GM18519 (cell line): ENCODE measurements around the gene CHI3L2.

Source experiments
- ATAC-seq: cut with Tn5 transposase; IDR thresholded peaks from one replicate; pipeline ENCODE4 v1.9.1; 2021; ENCODE audit warnings: mild to moderate bottlenecking, moderate library complexity; ENCODE audit not compliant: unreplicated experiment, low FRiP score

The CHI3L2 gene

DNA sequence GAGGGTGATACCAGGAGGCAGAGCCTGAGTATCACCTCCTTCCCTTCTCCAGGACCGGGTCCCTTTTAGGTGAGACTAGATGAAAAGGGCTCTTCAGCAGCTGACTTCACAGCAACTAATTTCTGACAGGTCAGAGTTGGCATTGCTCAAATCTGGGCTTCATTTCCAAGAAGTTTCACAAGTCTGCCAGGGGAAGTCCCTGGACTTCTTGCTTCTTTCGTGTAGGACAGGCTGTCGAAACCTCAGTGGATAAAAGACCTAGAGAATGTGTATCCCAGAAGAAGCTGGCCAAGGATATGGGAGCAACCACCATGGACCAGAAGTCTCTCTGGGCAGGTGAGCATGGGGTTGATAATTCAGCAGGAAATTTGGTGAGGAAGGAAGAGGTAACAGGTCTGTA, at the start of gene CHI3L2:
Gene CHI3L2, plus strand, starts transcription at position 280 of the 400 bp plus-strand sequence. Its CDS starts 17 bp downstream, at position 297.
- no peak for ATAC-seq

DNA sequence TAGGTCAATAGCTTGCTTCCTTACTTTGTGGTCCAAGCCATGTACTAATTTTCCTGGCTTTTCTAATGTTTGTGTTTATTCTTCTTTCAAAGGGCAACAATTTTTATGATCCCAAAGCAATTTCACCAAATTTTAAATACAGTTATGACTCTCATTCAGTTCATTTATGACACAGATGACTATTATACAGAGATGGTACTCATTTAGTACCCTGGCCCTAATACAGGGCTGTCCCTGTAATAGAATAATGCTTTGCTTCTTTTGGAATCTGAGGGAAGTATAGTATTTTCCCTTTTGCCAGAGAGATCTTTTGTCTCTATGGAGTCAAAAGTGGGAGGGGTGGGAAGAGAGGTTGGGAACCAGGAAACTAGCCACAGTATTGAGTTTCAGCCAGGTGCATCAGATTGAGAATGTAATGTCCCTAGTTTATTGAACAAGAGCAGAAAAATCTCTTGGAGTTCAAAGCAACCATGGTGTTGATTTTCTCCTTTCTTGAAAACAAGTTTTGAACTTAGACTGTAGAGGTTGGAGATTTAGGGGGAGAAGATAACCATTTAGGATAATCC, 47.5 kb upstream of the CHI3L2 start:
- ATAC-seq, result no peak

DNA sequence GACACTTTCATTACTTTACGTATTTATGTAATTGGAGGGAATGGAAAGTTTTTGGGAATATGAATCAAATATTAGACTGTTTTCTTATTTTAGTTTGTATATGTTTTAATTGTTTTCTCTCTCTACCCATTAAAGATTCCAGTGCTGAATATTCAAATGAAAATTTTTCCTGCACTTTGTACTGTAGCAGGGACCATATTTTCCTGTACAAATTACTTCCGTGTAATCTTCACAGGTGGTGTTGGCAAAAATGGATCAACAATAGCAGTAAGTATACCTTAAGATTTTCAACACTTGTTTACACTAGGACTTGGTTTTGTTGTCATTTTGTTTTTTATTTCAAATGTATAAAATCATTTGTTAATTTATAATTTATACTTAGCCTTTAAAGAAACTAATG, 45.5 kb upstream of the CHI3L2 start:
- no peak for ATAC-seq

GRCh38 chr1:111183308-111184069, 44.0 kb upstream of the CHI3L2 start:
- no peak for ATAC-seq

GRCh38 chr1:111184663-111185062, 42.9 kb upstream of the CHI3L2 start:
- ATAC-seq, result no peak

- ATAC-seq, result no peak
Measured at GRCh38 chr1:111190931-111191451, 36.5 kb upstream of the CHI3L2 start.

- ATAC-seq, result no peak
Measured at GRCh38 chr1:111191496-111191895, 36.0 kb upstream of the CHI3L2 start.

DNA sequence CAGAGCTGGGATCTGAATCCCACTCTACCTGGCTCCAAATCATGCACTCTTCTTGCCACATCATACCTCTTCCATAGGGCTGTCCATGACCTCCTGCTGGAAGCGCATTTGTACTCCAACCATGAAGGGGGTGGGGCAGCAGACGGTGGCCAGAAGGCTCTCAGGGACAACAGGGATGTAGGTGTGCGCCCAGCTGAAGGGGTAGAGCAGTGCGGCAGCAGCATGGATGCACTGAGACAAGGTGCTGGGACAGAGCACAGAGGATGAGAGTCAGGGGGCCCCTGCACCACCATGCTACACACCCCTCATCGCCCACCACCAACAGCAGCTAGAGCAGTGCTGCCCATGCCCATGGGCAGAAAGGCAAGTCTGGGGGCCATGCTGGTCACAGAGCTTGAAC, 35.4 kb upstream of the CHI3L2 start:
- no peak for ATAC-seq

- no peak for ATAC-seq
Measured at GRCh38 chr1:111192658-111193519, 34.6 kb upstream of the CHI3L2 start.

DNA sequence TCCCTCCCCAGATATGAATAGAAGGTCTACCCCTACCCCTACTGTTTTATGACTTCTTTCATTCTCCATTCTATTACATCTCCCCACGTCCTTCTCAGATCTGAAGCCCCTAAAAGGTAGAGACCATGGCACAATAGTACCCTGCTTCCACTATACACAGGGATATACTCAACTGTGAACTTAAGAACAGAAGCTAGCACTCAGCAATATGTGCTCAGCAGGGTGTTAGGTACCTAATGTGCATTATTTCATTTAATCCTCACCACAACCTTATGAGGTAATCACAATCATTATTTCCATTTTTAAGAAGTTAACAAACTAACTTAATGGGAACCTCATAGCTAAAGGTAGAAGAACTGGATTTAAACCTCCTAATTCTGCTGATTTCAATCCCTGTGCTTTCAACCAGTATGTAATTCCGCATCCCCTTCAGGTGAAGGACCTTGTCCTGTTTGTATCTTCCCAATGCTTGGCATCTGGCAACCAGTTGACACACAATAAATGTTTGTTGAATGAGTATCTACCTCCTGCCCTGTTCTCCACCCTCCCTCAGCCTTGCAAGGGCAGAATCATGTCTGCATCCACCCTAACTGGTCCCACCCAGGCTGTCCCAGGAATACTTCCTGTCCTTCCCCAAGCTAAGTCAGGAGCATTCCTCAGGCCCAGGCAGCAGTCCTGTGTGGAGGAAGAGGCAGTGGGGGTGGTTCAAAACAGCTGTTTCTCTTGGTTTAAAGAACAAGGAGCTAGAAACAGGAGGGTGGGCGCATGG, 33.6 kb upstream of the CHI3L2 start:
- ATAC-seq, result no peak

- ATAC-seq, result no peak
Measured at GRCh38 chr1:111195002-111195684, 32.4 kb upstream of the CHI3L2 start.

DNA sequence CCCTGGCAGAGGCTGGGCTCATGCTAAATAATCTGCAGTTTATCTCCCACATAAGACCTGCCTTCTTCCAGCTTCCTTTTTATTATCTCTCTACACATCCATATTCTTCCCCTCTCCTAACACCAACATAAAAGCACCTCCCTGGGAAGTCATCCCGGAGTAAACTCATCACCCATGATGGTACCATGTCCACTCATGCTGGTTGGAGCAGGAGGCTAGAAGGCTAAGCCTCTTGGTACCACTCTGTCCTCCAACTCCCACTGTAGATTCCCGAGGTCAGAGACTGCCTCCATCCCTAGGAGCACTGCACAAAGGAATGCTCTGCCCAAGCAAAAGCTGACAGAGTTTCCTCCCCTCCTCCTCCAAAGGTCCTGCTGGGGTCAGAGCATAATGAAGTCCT, 31.3 kb upstream of the CHI3L2 start:
- ATAC-seq, result no peak

DNA sequence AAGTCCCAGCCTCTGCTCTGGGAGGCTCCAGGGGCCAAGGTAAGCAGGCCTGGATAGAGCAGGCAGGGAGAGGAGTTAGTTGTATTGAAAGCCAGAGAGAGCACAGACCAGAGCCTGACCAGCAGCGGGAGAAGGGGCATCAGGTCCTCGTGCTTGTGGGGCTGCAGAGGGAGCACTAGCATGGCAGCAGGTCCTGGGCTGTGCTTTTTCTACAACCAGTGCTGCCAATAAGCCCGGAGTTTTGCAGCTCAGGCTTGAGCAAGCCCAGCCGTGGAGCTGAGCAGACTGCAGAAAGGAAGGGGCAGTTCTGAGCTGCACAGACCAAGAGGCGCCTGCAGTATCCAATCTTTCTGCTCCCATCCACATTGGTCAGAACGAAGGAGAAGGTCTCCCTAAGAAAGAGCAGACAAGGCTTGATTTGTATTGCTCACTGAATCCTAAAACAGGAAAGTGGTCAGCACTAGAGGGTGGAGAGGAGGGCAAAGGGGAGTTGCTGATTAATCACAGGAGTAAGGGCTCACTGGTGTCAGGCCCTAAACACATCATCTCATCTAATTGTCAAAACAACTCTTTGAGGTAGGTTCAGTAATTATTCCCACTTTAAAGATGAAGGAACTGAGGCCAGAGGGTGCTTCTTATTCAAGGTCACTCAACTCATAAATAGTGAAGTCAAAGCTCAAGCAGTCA, 29.8 kb upstream of the CHI3L2 start:
- ATAC-seq, result no peak

DNA sequence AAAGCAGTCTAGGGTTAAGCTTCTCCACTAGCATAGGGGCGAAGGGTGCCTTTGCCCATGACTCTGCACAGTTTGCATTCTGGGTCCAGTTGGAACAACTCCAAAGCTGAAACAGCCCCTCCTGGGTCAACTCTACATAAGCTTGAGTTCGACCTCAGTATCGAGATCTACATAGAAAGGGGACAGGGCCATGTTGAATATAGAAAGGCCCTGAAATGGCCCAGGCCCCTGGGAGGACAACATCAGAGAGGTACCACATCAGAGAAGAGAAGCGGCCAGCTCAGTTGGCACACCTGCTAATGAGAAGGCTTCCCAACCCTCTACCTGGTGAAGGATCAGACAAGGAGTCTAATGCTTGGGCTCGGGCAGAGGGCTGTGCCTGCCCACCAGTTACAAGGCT, 28.7 kb upstream of the CHI3L2 start:
- ATAC-seq, result no peak

DNA sequence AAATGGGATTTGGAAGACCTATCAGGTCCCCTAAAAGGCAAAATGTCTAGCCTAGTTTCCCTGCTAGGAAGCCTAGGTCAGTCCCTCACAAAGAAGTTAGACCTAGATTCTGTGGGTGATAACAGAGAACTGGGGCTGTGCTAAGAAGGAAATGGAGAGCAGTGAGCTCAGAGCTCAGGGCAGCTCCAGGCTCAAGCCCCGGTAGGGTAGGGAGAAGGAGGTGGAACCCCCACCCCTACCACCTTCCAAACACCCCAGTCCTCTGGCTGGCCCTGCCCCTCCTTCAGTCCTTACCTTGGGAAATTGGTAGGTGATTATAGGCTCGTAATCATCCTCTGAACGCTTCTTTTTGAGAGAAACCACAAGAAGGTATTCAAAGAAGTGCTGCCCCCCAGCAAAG, 28.2 kb upstream of the CHI3L2 start:
- no peak for ATAC-seq

DNA sequence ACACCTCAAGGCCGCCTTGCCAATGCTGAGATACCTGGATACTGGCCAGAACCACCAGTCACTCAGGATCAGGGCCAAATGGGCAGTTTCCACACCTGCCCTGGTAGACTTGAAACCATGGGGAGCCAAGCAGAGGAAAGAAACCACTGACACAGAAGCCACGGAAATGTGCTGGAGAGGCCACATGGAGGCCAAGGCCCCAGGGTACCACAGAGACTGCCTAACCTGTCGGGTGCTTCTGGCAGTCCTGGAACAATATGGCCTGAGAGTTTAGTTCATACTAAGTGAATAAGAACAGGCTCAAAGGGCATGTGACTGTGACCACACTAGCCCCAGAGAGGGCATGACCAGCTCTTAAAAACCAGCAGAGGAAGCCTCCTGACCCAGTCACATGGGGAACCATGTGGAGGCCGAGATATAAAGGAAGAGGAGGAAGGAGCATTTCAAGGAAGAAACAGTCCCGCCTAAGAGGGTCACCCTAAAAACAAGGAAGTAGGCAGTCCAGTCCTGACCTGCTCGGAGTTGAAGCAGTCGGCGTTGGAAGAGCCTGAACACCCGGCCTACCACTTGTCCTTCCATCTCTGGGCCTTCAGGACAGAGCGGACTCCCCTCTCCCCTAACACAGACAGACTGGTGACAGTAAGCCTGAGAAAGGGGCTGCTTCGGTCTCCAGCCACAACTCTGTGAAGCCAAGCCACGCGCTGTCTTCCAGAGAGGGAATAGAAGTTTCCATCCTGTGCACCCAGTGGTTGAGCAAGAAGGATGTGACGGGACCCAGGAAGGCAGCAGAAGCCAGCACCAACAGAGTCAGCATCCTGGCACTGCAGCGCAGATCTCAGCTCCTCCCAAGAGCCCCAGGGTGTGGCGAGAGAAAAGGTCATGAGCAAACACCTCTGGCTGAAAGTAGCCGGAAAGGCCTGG, 27.4 kb upstream of the CHI3L2 start, which contains the start of gene DENND2D:
Gene DENND2D, minus strand, starts transcription at position 766 of the 921 bp plus-strand sequence. Its CDS starts 187 bp downstream, at position 579.
- ATAC-seq, result no peak

DNA sequence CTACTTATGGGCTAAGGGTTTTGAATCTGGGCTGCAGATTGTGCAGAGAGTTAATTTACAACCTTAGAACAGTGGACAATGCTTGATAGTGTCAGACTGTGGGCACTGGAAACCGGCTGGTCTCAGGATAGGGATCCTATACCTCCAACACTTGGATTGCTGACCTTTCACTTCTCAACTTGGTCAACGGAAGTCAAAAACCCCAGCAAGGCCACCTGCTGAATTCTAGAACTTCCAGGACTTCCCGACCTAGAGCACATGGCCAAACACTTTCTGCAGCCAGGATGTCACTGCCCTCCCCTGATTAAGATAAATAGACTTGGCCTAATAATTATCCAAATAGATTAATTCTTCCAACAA, 26.7 kb upstream of the CHI3L2 start:
- no peak for ATAC-seq
